Smooth muscle cell (in vitro differentiated cells): ENCODE measurements around the gene GIPR. TPM values are rescaled to one million over a fixed set of nuclear protein-coding genes. Genes with fewer than 3 reads are reported as not detected.

Experiments
- DNase-seq: peaks from one replicate; lab custom pipeline; 2025; ENCODE audit not compliant: unreplicated experiment; lab: John Stamatoyannopoulos, UW
- H2AFZ ChIP-seq: fragments of 200-600 bp; sonication (generic); 2 replicates; pipeline ENCODE4 v1.6.0; 2016; ENCODE audit warnings: antibody characterized with exemption, low read depth, mild to moderate bottlenecking
- H3F3A ChIP-seq: fragments of 200-600 bp; sonication (generic); 2 replicates; pipeline ENCODE4 v1.6.0; 2017; ENCODE audit warnings: antibody characterized with exemption, low read depth
- H3K27ac ChIP-seq: fragments of 200-600 bp; sonication (generic); 2 replicates; pipeline ENCODE4 v1.5.1; 2016; ENCODE audit warnings: low read depth, mild to moderate bottlenecking
- H3K27me3 ChIP-seq: fragments of 200-600 bp; sonication (generic); 2 replicates; pipeline ENCODE4 v1.6.1; 2016; ENCODE audit warnings: low read depth, mild to moderate bottlenecking
- H3K36me3 ChIP-seq: fragments of 200-600 bp; sonication (generic); 2 replicates; pipeline ENCODE4 v1.5.1; 2016; ENCODE audit warnings: low read depth
- H3K4me1 ChIP-seq: fragments of 200-600 bp; sonication (generic); 2 replicates; pipeline ENCODE4 v1.5.1; 2016; ENCODE audit warnings: low read depth
- H3K4me2 ChIP-seq: fragments of 200-600 bp; sonication (generic); 2 replicates; pipeline ENCODE4 v1.6.0; 2016; ENCODE audit warnings: mild to moderate bottlenecking
- H3K4me3 ChIP-seq: fragments of 200-600 bp; sonication (generic); 2 replicates; pipeline ENCODE4 v1.5.1; 2016; ENCODE audit warnings: mild to moderate bottlenecking
- H3K79me2 ChIP-seq: fragments of 200-600 bp; sonication (generic); 2 replicates; pipeline ENCODE4 v1.6.0; 2016; ENCODE audit warnings: low read depth, mild to moderate bottlenecking
- H3K9ac ChIP-seq: fragments of 200-600 bp; sonication (generic); 2 replicates; pipeline ENCODE4 v1.6.0; 2016; ENCODE audit warnings: low read depth
- H3K9me3 ChIP-seq: fragments of 200-600 bp; sonication (generic); replicated peaks from 2 replicates; pipeline ENCODE4 v1.5.1; 2016; ENCODE audit warnings: low read depth
- H4K20me1 ChIP-seq: fragments of 200-600 bp; sonication (generic); 2 replicates; pipeline ENCODE4 v1.6.0; 2016; ENCODE audit warnings: low read depth
- CTCF ChIP-seq: fragments of 200-600 bp; sonication (generic); IDR thresholded peaks from 2 replicates; pipeline ENCODE4 v1.5.1; 2017; ENCODE audit warnings: borderline replicate concordance, mild to moderate bottlenecking, antibody characterized with exemption; ENCODE audit not compliant: insufficient read depth, poor library complexity, severe bottlenecking
- WGBS: methylation state at CpG from one replicate; pipeline ENCODE4 v1.1.7; 2016; ENCODE audit warnings: low lambda C conversion rate; 5-methylcytosine and 5-hydroxymethylcytosine counted together
- polyA plus RNA-seq: library from polyadenylated mRNA; unstranded; fragments of >200 nt; fragmentation: Nextera tagmentation; extraction: Ambion mirVana; gene quantifications from 2 replicates; pipeline ENCODE4 v1.2.1, GENCODE V29; 2016
- total RNA-seq: library from RNA; depleted of rRNA; stranded (reverse); fragments of >200 nt; gene quantifications from 2 replicates; pipeline ENCODE4 v1.2.3, GENCODE V29; 2014

The GIPR gene
- total and polyA plus RNA-seq, 2 experiments from 2014 or later = 0.99 to 2.4 TPM

GRCh38 chr19:45650722-45651121 is 17.3 kb upstream of the GIPR start:
- Histone ChIP-seq H3K79me2 (no peaks in the 10 kb centered on the region), H3K27ac (no peak overlapping the region), H2AFZ (no peak overlapping the region), H3K4me3 (no peak overlapping the region), H3K9me3 (no peaks in the 10 kb centered on the region), H3K27me3 (no peaks in the 10 kb centered on the region), H3K4me2 (no peak overlapping the region), H3K9ac (no peak overlapping the region), H3K36me3 (no peaks in the 10 kb centered on the region), H4K20me1 (no peaks in the 10 kb centered on the region), H3F3A (no peaks in the 10 kb centered on the region), H3K4me1 (no peaks in the 10 kb centered on the region)
- WGBS = 83% methylated on average over 3 of the region's 3 CpGs
- TF ChIP-seq CTCF = no peak
- no peak for DNase-seq

- WGBS = 31% methylated on average over 5 of the region's 5 CpGs
- TF ChIP-seq CTCF = no peak
- no peak for DNase-seq
These were observed 14.4 kb upstream of the GIPR start for GRCh38 chr19:45653634-45654033.

GRCh38 chr19:45655073-45655472 is 12.9 kb upstream of the GIPR start:
- Histone ChIP-seq H3K27ac (no peak overlapping the region), H3K9ac (no peak overlapping the region), H3K4me2 (no peak overlapping the region), H3K4me3 (no peak overlapping the region), H4K20me1 (no peaks in the 10 kb centered on the region), H3K36me3 (no peaks in the 10 kb centered on the region), H3K79me2 (no peaks in the 10 kb centered on the region), H2AFZ (no peak overlapping the region), H3F3A (no peaks in the 10 kb centered on the region), H3K9me3 (no peaks in the 10 kb centered on the region), H3K4me1 (peaks cover 7% of the 10 kb centered on the region), H3K27me3 (no peaks in the 10 kb centered on the region)
- no peak for TF ChIP-seq CTCF
- WGBS = 98% methylated on average over 3 of the region's 3 CpGs
- no peak for DNase-seq

More at GRCh38 chr19:45653634-45654033, 14.4 kb upstream of the GIPR start:
- H3K79me2 ChIP-seq = no peaks in the 10 kb centered on the region
- H2AFZ ChIP-seq = peak overlapping the region; percentile 72
- peaks cover 7% of the 10 kb centered on the region for H3K4me1 ChIP-seq
- H3K9ac ChIP-seq = no peak overlapping the region
- no peaks in the 10 kb centered on the region for H4K20me1 ChIP-seq
- no peak overlapping the region for H3K27ac ChIP-seq
- H3F3A ChIP-seq = no peaks in the 10 kb centered on the region
- no peaks in the 10 kb centered on the region for H3K9me3 ChIP-seq
- no peaks in the 10 kb centered on the region for H3K27me3 ChIP-seq
- H3K36me3 ChIP-seq = no peaks in the 10 kb centered on the region
- H3K4me3 ChIP-seq = no peak overlapping the region
- H3K4me2 ChIP-seq = no peak overlapping the region

GRCh38 chr19:45657520-45658167 is 10.4 kb upstream of the GIPR start:
- no peak for TF ChIP-seq CTCF
- H3F3A ChIP-seq = no peaks in the 10 kb centered on the region
- H4K20me1 ChIP-seq = no peaks in the 10 kb centered on the region
- DNase-seq = peak; percentile 13
- no peak overlapping the region for H3K9ac ChIP-seq
- no peak overlapping the region for H3K4me3 ChIP-seq
- no peak overlapping the region for H3K27ac ChIP-seq
- WGBS = 25% methylated on average over 14 of the region's 14 CpGs
- peak overlapping the region; percentile 59 for H3K4me2 ChIP-seq
- no peaks in the 10 kb centered on the region for H3K27me3 ChIP-seq
- H3K9me3 ChIP-seq = no peaks in the 10 kb centered on the region
- peaks cover 7% of the 10 kb centered on the region for H3K4me1 ChIP-seq
- H2AFZ ChIP-seq = peak overlapping the region; percentile 28
- H3K36me3 ChIP-seq = no peaks in the 10 kb centered on the region
- no peaks in the 10 kb centered on the region for H3K79me2 ChIP-seq
